ENCODE measurements around the gene IQSEC1. TPM values are rescaled to one million over a fixed set of nuclear protein-coding genes. Genes with fewer than 3 reads are reported as not detected.

The IQSEC1 gene
- total and polyA plus RNA-seq, 2 of the 8 experiments (the other 6 are each of a cell fraction or from before 2014, with no cell fraction given), result 6.8 to 28.8 TPM

- no peak overlapping the region for H3K4ac ChIP-seq (replicated peaks; ENCODE audit: insufficient read length, low read depth, low read length)
- H3K27ac ChIP-seq (ENCODE audit: low read depth, low read length), result no peak overlapping the region
- no peaks in the 10 kb centered on the region for H3K4me1 ChIP-seq (replicated peaks in 1 of 4; ENCODE audit: control insufficient read depth in 3 of 4, insufficient read depth in 4 of 4, low read length in 3 of 4)
- no peaks in the 10 kb centered on the region for H3K9me3 ChIP-seq (ENCODE audit: insufficient read depth in 2 of 2, low read depth in 1 of 2, low read length in 1 of 2)
- H2BK15ac ChIP-seq (ENCODE audit: low read length), result no peak overlapping the region
- no peaks in the 10 kb centered on the region for H4K20me1 ChIP-seq (replicated peaks in 1 of 2; ENCODE audit: control insufficient read depth in 1 of 2, insufficient read depth in 2 of 2, low read length in 2 of 2)
- H2AFZ ChIP-seq (ENCODE audit: low read length), result no peak overlapping the region
- no peak for FAIRE-seq
- H3K79me1 ChIP-seq (ENCODE audit: low read depth, low read length), result no peaks in the 10 kb centered on the region
- no peaks in the 10 kb centered on the region for H3K36me3 ChIP-seq (ENCODE audit: control insufficient read depth in 2 of 4, insufficient read depth in 4 of 4, low read length in 3 of 4)
- H2BK12ac ChIP-seq (ENCODE audit: low read depth, low read length), result no peak overlapping the region
- POLR2A ChIA-PET (ENCODE audit: partially characterized antibody), result interaction anchor here (1.4 to 22.9 kb wide), 4 partner anchors 11 to 34 kb away, joined by 3 to 314 read pairs (median 4); partner anchors contain the start of gene RPL32
- H3K4me2 ChIP-seq (ENCODE audit: insufficient read depth in 1 of 2, low read depth in 2 of 2, low read length in 2 of 2), result no peak overlapping the region
- CTCF ChIA-PET (ENCODE audit: partially characterized antibody), result interaction anchor here (0.9 to 2.5 kb wide), 5 partner anchors 9 to 38 kb away, joined by 3 to 16 read pairs (median 4); partner anchors contain the start of gene RPL32
- no peak overlapping the region for H2BK120ac ChIP-seq (replicated peaks; ENCODE audit: low read depth, low read length)
- H3K4me3 ChIP-seq (ENCODE audit: extremely low read depth in 1 of 4, insufficient read depth in 2 of 4, low read depth in 3 of 4, low read length in 4 of 4), result no peak overlapping the region
- no peak overlapping the region for H3K14ac ChIP-seq (ENCODE audit: insufficient read length)
- no peak overlapping the region for H4K91ac ChIP-seq (replicated peaks; ENCODE audit: insufficient read length, low read length)
- H2BK20ac ChIP-seq (ENCODE audit: low read length), result no peak overlapping the region
- no peak overlapping the region for H2BK5ac ChIP-seq (ENCODE audit: low read depth, low read length)
- TF ChIP-seq RAD21 (IDR thresholded peaks at IDR 0.05 in 1 of 2, conservative IDR thresholded peaks at IDR 0.05 in 1 of 2; ENCODE audit: low read depth in 2 of 2, low read length in 2 of 2) (no peak), SAP30 (IDR thresholded peaks at IDR 0.05; ENCODE audit: insufficient read depth, insufficient replicate concordance, low read length) (no peak), SP1 (IDR thresholded peaks at IDR 0.05; ENCODE audit: low read depth, low read length) (no peak), BRCA1 (IDR thresholded peaks at IDR 0.05; ENCODE audit: low read depth, low read length) (no peak), ATF2 (IDR thresholded peaks at IDR 0.05; ENCODE audit: low read length) (no peak), NANOG (IDR thresholded peaks at IDR 0.05; ENCODE audit: insufficient read depth, low read depth, low read length, poor library complexity, severe bottlenecking) (no peak), CTBP2 (IDR thresholded peaks at IDR 0.05; ENCODE audit: borderline replicate concordance, insufficient read depth, insufficient read length, low read length) (no peak), GTF2F1 (IDR thresholded peaks at IDR 0.05; ENCODE audit: borderline replicate concordance, low read depth, low read length) (no peak), KDM1A (IDR thresholded peaks at IDR 0.05; ENCODE audit: borderline replicate concordance, low read length) (no peak)
- H4K8ac ChIP-seq (ENCODE audit: extremely low read depth, insufficient read depth, low read length), result no peak overlapping the region
- no peak overlapping the region for H3K9ac ChIP-seq (replicated peaks in 1 of 4; ENCODE audit: extremely low read depth in 1 of 4, low read depth in 3 of 4, low read length in 3 of 4)
- DNase-seq (ENCODE audit: low read depth in 1 of 2, low spot score in 2 of 2), result no peak
- 90% methylated on average over 8 of the region's 8 CpGs; no CpG with 5 or more reads in 1 of the 2 experiments for WGBS, 2 experiments (ENCODE audit: extremely low coverage in 1 of 2, insufficient coverage in 1 of 2, insufficient read length in 1 of 2, insufficient replicate concordance in 2 of 2, low coverage in 1 of 2, low lambda C conversion rate in 2 of 2, missing lambda C conversion rate in 1 of 2)
- H3K27me3 ChIP-seq (replicated peaks in 1 of 4; ENCODE audit: control insufficient read depth in 3 of 4, extremely low read depth in 1 of 4, insufficient read depth in 3 of 4, low read length in 3 of 4), result peaks cover 0 to 4% (median 0%) of the 10 kb centered on the region in 4 experiments; a peak in 1 of 7 replicates
- H3K23me2 ChIP-seq (ENCODE audit: low read depth, low read length), result no peaks in the 10 kb centered on the region
- H3K18ac ChIP-seq (ENCODE audit: extremely low read depth, low read length), result no peak overlapping the region
- no peak overlapping the region for H2AK5ac ChIP-seq (ENCODE audit: low read depth, low read length)
- no peaks in the 10 kb centered on the region for H3K79me2 ChIP-seq (ENCODE audit: control insufficient read depth in 1 of 2, insufficient read depth in 2 of 2, low read length in 2 of 2)
- H3K23ac ChIP-seq (ENCODE audit: insufficient read length), result no peak overlapping the region
- no peak overlapping the region for H3K56ac ChIP-seq (replicated peaks; ENCODE audit: insufficient read length, low read depth, low read length)
- no peak overlapping the region for H4K5ac ChIP-seq (ENCODE audit: insufficient read length, low read depth, low read length)
These were observed 210.8 kb downstream of the IQSEC1 start for GRCh38 chr3:12862387-12862786.
